Gastroesophageal sphincter (tissue), 3 donors: ENCODE measurements around the gene SIN3B.

Source experiments
- CTCF ChIP-seq, 4 experiments: fragments of 200-600 bp in 2 of 4; fragments of 450-650 bp in 2 of 4; sonication (generic) in 1 of 4; IDR thresholded peaks; one replicate each; pipeline ENCODE4 v1.5.1; 2017 to 2019; ENCODE audit warnings: antibody characterized with exemption in 4 of 4, mild to moderate bottlenecking in 2 of 4, moderate library complexity in 2 of 4
- POLR2A ChIP-seq, 2 donors: fragments of 450-650 bp; IDR thresholded peaks; one replicate each; pipeline ENCODE4 v1.6.1; 2017; ENCODE audit warnings: antibody characterized with exemption in 2 of 2, mild to moderate bottlenecking in 2 of 2, moderate library complexity in 1 of 2

- TF ChIP-seq POLR2A (IDR thresholded peaks at IDR 0.05), result no peak
- TF ChIP-seq CTCF (IDR thresholded peaks at IDR 0.05), result no peak
These were observed 3.7 kb upstream of the SIN3B start for GRCh38 chr19:16825312-16826052.
